Liver (tissue), 9 donors: ENCODE data around the gene NFATC2. TPM values are rescaled to one million over a fixed set of nuclear protein-coding genes. Genes with fewer than 3 reads are reported as not detected.

Source experiments
- DNase-seq: peaks from one replicate; pipeline ENCODE4 v3.0.0-alpha.2; 2017; ENCODE audit warnings: low spot score
- H3K27ac ChIP-seq, 2 donors: one replicate each; pipeline ENCODE4 v1.7.0; 2013; ENCODE audit warnings: inconsistent platforms in 2 of 2, low read length in 2 of 2, control low read depth in 1 of 2, low read depth in 1 of 2, mild to moderate bottlenecking in 1 of 2
- H3K27me3 ChIP-seq, 4 donors: one replicate each; pipeline versions ENCODE4 v1.6.1 to v1.7.0; 2013; ENCODE audit warnings: low read length in 3 of 4, inconsistent platforms in 1 of 4, mild to moderate bottlenecking in 1 of 4, moderate library complexity in 1 of 4; ENCODE audit not compliant: control insufficient read depth in 4 of 4, insufficient read depth in 4 of 4
- H3K36me3 ChIP-seq, 4 donors: one replicate each; pipeline versions ENCODE4 v1.6.1 to v1.7.0; 2013; ENCODE audit warnings: low read length in 3 of 4, mild to moderate bottlenecking in 3 of 4, low read depth in 1 of 4, moderate library complexity in 1 of 4; ENCODE audit not compliant: control insufficient read depth in 4 of 4, insufficient read depth in 3 of 4
- H3K4me1 ChIP-seq, 4 donors: one replicate each; pipeline versions ENCODE4 v1.6.1 to v1.7.0; 2013; ENCODE audit warnings: low read length in 3 of 4, mild to moderate bottlenecking in 3 of 4, moderate library complexity in 1 of 4; ENCODE audit not compliant: control insufficient read depth in 4 of 4, insufficient read depth in 4 of 4
- H3K4me3 ChIP-seq, 3 donors: one replicate each; pipeline versions ENCODE4 v1.6.1 to v1.7.0; 2013; ENCODE audit warnings: low read length in 3 of 3, control low read depth in 1 of 3, low read depth in 1 of 3, mild to moderate bottlenecking in 1 of 3
- H3K9ac ChIP-seq, 2 donors: one replicate each; pipeline ENCODE4 v1.7.0; 2013; ENCODE audit warnings: low read length in 2 of 2, mild to moderate bottlenecking in 2 of 2, moderate library complexity in 2 of 2, control low read depth in 1 of 2, low read depth in 1 of 2
- H3K9me3 ChIP-seq, 4 donors: one replicate each; pipeline versions ENCODE4 v1.6.1 to v1.7.0; 2013; ENCODE audit warnings: low read length in 3 of 4; ENCODE audit not compliant: control insufficient read depth in 4 of 4
- EGR1 ChIP-seq, 2 donors: IDR thresholded peaks; 2 replicates each; pipeline ENCODE4 v1.6.1; 2016 to 2018; ENCODE audit warnings: antibody characterized with exemption in 2 of 2, low read depth in 2 of 2
- FOXA1 ChIP-seq: IDR thresholded peaks from 2 replicates; pipeline ENCODE4 v1.6.1; 2016; ENCODE audit warnings: antibody characterized with exemption
- FOXA2 ChIP-seq: IDR thresholded peaks from 2 replicates; pipeline ENCODE4 v1.6.1; 2016; ENCODE audit warnings: antibody characterized with exemption
- GABPA ChIP-seq, 2 donors: IDR thresholded peaks in 1 of 2; conservative IDR thresholded peaks in 1 of 2; 2 replicates each; pipeline ENCODE4 v1.6.1; 2016; ENCODE audit warnings: antibody characterized with exemption in 2 of 2, mild to moderate bottlenecking in 1 of 2, moderate library complexity in 1 of 2
- HNF4A ChIP-seq, 2 donors: conservative IDR thresholded peaks; 2 replicates each; pipeline ENCODE4 v1.6.1; 2016; ENCODE audit warnings: antibody characterized with exemption in 2 of 2, mild to moderate bottlenecking in 2 of 2
- HNF4G ChIP-seq: IDR thresholded peaks from 2 replicates; pipeline ENCODE4 v1.6.1; 2016; ENCODE audit warnings: antibody characterized with exemption
- JUND ChIP-seq, 2 donors: IDR thresholded peaks; 2 replicates each; pipeline ENCODE4 v1.6.1; 2016; ENCODE audit warnings: antibody characterized with exemption in 2 of 2
- NR2F2 ChIP-seq: IDR thresholded peaks from 2 replicates; pipeline ENCODE4 v1.6.1; 2016; ENCODE audit warnings: antibody characterized with exemption
- RAD21 ChIP-seq, 2 donors: IDR thresholded peaks; 2 replicates each; pipeline ENCODE4 v1.6.1; 2016; ENCODE audit warnings: antibody characterized with exemption in 2 of 2, mild to moderate bottlenecking in 2 of 2
- RXRA ChIP-seq, 2 donors: IDR thresholded peaks; 2 replicates each; pipeline ENCODE4 v1.6.1; 2017 to 2018; ENCODE audit warnings: antibody characterized with exemption in 2 of 2, mild to moderate bottlenecking in 1 of 2
- SP1 ChIP-seq: IDR thresholded peaks from 2 replicates; pipeline ENCODE4 v1.6.1; 2018; ENCODE audit warnings: antibody characterized with exemption, mild to moderate bottlenecking
- TAF1 ChIP-seq: conservative IDR thresholded peaks from 2 replicates; pipeline ENCODE4 v1.6.1; 2016; ENCODE audit warnings: antibody characterized with exemption, mild to moderate bottlenecking
- YY1 ChIP-seq: IDR thresholded peaks from 2 replicates; pipeline ENCODE4 v1.6.1; 2016; ENCODE audit warnings: antibody characterized with exemption, mild to moderate bottlenecking
- WGBS: extraction: QIAGEN DNeasy Blood & Tissue Kit; methylation state at CpG from one replicate; pipeline ENCODE4 v1.1.7; 2013; 5-methylcytosine and 5-hydroxymethylcytosine counted together
- polyA plus RNA-seq, 2 donors: library from polyadenylated mRNA; stranded (reverse) in 1 of 2; unstranded in 1 of 2; fragments of 200-250 nt in 1 of 2; fragments of >200 nt in 1 of 2; fragmentation: Nextera tagmentation in 1 of 2; extraction: Ambion mirVana in 1 of 2; gene quantifications; one replicate each; pipeline versions ENCODE4 v1.2.1 to v1.2.3, GENCODE V29; 2013 to 2015
- total RNA-seq, 2 donors: library from RNA; depleted of rRNA; stranded (reverse); fragments of >200 nt; gene quantifications; one replicate each; pipeline ENCODE4 v1.2.3, GENCODE V29; 2014
- TF ChIP-seq, protein P1 (sequence below): IDR thresholded peaks from 2 replicates; pipeline ENCODE4 v1.6.1; 2016; ENCODE audit warnings: antibody characterized with exemption
- TF ChIP-seq, protein P2 (sequence below): IDR thresholded peaks from 2 replicates; pipeline ENCODE4 v1.6.1; 2016; ENCODE audit warnings: antibody characterized with exemption, mild to moderate bottlenecking
- TF ChIP-seq, protein P3 (sequence below): IDR thresholded peaks from 2 replicates; pipeline ENCODE4 v1.6.1; 2016; ENCODE audit warnings: antibody characterized with exemption
- TF ChIP-seq, protein P4 (sequence below): IDR thresholded peaks from 2 replicates; pipeline ENCODE4 v1.6.1; 2016; ENCODE audit warnings: antibody characterized with exemption
- TF ChIP-seq, protein P5 (sequence below): fragments of 150-350 bp; IDR thresholded peaks from 2 replicates; pipeline ENCODE4 v1.5.1; 2017; ENCODE audit warnings: improper control_type of control experiment, low read depth, low read length; ENCODE audit not compliant: missing input control
- donor health status: healthy.
- donor health status: healthy.
- donor health status: healthy.
- donor health status: healthy.
- donor health status: healthy.

Gene NFATC2
- total and polyA plus RNA-seq, 4 donors = 1.2 to 6.7 (median 2.6) TPM

DNA sequence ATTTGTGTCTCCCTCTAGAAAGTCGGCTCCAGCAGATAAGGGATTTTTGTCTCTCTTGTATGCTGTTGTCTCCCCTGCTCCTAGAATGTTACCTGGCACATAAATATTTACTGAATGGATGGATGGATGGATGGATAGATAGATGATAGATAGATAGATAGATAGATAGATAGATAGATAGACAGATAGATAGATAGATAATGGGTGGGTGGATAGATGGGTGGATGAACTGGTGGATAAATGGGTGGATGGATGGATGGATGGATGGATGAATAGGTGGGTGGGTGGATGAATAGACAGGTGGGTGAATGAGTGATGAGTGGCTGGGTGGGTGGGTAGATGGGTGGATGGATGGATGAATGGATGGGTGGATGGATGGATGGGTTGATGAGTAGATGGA lies 185.0 kb downstream of the NFATC2 start:
- 77% methylated on average over 1 of the region's 1 CpG for WGBS
- Histone ChIP-seq H3K4me3 (no peak overlapping the region), H3K4me1 (no peaks in the 10 kb centered on the region), H3K9me3 (no peaks in the 10 kb centered on the region), H3K9ac (no peak overlapping the region), H3K27me3 (no peaks in the 10 kb centered on the region), H3K36me3 (no peaks in the 10 kb centered on the region), H3K27ac (no peak overlapping the region)
- TF ChIP-seq HNF4G = no peak
- no peak for TF ChIP-seq FOXA2
- TF ChIP-seq FOXA1 = no peak
- no peak for TF ChIP-seq TAF1
- TF ChIP-seq, protein P1, sequence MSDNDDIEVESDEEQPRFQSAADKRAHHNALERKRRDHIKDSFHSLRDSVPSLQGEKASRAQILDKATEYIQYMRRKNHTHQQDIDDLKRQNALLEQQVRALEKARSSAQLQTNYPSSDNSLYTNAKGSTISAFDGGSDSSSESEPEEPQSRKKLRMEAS = no peak
- TF ChIP-seq, protein P2, sequence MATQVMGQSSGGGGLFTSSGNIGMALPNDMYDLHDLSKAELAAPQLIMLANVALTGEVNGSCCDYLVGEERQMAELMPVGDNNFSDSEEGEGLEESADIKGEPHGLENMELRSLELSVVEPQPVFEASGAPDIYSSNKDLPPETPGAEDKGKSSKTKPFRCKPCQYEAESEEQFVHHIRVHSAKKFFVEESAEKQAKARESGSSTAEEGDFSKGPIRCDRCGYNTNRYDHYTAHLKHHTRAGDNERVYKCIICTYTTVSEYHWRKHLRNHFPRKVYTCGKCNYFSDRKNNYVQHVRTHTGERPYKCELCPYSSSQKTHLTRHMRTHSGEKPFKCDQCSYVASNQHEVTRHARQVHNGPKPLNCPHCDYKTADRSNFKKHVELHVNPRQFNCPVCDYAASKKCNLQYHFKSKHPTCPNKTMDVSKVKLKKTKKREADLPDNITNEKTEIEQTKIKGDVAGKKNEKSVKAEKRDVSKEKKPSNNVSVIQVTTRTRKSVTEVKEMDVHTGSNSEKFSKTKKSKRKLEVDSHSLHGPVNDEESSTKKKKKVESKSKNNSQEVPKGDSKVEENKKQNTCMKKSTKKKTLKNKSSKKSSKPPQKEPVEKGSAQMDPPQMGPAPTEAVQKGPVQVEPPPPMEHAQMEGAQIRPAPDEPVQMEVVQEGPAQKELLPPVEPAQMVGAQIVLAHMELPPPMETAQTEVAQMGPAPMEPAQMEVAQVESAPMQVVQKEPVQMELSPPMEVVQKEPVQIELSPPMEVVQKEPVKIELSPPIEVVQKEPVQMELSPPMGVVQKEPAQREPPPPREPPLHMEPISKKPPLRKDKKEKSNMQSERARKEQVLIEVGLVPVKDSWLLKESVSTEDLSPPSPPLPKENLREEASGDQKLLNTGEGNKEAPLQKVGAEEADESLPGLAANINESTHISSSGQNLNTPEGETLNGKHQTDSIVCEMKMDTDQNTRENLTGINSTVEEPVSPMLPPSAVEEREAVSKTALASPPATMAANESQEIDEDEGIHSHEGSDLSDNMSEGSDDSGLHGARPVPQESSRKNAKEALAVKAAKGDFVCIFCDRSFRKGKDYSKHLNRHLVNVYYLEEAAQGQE = no peak
- no peak for TF ChIP-seq EGR1 (IDR thresholded peaks at IDR 0.05; ENCODE audit: low read depth in 2 of 2)
- no peak for TF ChIP-seq RAD21 (IDR thresholded peaks at IDR 0.05)
- no peak for TF ChIP-seq SP1
- TF ChIP-seq GABPA (IDR thresholded peaks at IDR 0.05 in 1 of 2, conservative IDR thresholded peaks at IDR 0.05 in 1 of 2) = no peak
- TF ChIP-seq, protein P3, sequence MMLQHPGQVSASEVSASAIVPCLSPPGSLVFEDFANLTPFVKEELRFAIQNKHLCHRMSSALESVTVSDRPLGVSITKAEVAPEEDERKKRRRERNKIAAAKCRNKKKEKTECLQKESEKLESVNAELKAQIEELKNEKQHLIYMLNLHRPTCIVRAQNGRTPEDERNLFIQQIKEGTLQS = no peak
- TF ChIP-seq, protein P4, sequence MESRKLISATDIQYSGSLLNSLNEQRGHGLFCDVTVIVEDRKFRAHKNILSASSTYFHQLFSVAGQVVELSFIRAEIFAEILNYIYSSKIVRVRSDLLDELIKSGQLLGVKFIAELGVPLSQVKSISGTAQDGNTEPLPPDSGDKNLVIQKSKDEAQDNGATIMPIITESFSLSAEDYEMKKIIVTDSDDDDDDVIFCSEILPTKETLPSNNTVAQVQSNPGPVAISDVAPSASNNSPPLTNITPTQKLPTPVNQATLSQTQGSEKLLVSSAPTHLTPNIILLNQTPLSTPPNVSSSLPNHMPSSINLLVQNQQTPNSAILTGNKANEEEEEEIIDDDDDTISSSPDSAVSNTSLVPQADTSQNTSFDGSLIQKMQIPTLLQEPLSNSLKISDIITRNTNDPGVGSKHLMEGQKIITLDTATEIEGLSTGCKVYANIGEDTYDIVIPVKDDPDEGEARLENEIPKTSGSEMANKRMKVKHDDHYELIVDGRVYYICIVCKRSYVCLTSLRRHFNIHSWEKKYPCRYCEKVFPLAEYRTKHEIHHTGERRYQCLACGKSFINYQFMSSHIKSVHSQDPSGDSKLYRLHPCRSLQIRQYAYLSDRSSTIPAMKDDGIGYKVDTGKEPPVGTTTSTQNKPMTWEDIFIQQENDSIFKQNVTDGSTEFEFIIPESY = no peak
- no peak for TF ChIP-seq RXRA (IDR thresholded peaks at IDR 0.05)
- TF ChIP-seq NR2F2 = no peak
- no peak for TF ChIP-seq YY1
- TF ChIP-seq, protein P5, sequence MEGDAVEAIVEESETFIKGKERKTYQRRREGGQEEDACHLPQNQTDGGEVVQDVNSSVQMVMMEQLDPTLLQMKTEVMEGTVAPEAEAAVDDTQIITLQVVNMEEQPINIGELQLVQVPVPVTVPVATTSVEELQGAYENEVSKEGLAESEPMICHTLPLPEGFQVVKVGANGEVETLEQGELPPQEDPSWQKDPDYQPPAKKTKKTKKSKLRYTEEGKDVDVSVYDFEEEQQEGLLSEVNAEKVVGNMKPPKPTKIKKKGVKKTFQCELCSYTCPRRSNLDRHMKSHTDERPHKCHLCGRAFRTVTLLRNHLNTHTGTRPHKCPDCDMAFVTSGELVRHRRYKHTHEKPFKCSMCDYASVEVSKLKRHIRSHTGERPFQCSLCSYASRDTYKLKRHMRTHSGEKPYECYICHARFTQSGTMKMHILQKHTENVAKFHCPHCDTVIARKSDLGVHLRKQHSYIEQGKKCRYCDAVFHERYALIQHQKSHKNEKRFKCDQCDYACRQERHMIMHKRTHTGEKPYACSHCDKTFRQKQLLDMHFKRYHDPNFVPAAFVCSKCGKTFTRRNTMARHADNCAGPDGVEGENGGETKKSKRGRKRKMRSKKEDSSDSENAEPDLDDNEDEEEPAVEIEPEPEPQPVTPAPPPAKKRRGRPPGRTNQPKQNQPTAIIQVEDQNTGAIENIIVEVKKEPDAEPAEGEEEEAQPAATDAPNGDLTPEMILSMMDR = no peak
- no peak for TF ChIP-seq JUND (IDR thresholded peaks at IDR 0.05)
- TF ChIP-seq HNF4A (conservative IDR thresholded peaks at IDR 0.05) = no peak
- DNase-seq = no peak
